ENCODE data around the gene METAP1. TPM values are rescaled to one million over a fixed set of nuclear protein-coding genes. Genes with fewer than 3 reads are reported as not detected.
"Not testable (repeated sequence)": the region's sequence is repeated elsewhere in the genome, so short reads cannot be mapped to it uniquely, and the experiment has no call there.

The METAP1 gene
- total and polyA plus RNA-seq, 2 donors (not counting 1 experiment from before 2014, with no cell fraction given), result 20.4 to 40.0 TPM

DNA sequence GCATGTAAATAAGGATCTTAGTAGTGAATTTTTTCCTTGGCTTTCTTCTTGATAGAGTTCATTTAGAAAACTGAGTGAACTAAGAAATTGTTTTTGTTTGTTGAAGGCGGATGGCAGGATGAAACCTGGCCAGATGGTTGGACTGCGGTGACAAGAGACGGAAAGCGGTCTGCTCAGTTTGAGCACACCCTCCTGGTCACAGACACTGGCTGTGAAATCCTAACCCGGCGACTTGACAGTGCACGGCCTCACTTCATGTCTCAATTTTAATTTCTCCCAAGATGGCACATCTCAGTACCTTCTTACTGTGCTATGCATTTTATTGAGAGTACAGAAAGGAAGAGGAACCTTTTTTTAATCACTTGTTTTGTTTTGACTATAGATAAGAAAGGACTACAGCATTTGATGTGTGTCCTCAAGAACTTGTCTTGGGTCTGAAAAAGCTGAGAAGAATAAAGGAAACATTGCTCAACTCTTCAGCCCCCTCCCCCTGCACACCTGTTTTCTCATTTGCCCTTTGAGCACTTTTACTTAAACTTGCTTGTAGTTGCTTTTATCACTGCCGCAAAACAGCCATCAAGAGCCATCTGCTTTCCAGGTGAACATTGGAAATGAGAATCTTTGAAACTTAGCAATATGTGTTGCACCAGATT is 65.7 kb downstream of the METAP1 start:
- H3K4me2 ChIP-seq (replicated peaks; ENCODE audit: low read depth, low read length, poor library complexity, severe bottlenecking), result no peak overlapping the region

DNA sequence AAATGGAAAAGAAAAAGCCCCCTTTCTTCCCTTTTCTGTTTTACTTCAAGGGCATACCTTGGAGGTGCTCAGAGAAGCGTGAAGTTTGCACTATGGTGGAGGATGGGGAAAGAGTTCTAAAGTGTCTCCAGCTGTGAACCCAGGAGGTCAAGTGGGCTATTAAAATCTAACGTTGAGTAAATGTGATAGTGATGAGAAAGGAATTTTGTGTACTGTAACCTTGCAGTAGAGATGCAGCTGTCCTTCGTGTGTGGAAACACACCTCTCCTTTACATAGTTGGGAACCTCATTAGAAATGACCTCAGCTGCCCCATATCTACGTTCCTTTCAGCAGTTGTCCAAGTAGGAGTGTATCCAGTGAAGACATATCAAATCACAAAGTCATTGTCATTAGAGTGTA is 66.6 kb downstream of the METAP1 start:
- H3K9ac ChIP-seq (ENCODE audit: low read length), result no peak overlapping the region
- H3K36me3 ChIP-seq (replicated peaks in 1 of 2; ENCODE audit: control extremely low read depth in 1 of 2, control insufficient read depth in 1 of 2, extremely low read depth in 1 of 2, insufficient read depth in 2 of 2, low read length in 1 of 2), result peaks cover 4 to 30% of the 10 kb centered on the region in 2 experiments
- H3K79me2 ChIP-seq (ENCODE audit: control insufficient read depth, insufficient read depth, low read length), result no peaks in the 10 kb centered on the region
- Mint-ChIP-seq H3K4me3 (no peak overlapping the region), H3K27me3 (no peaks in the 10 kb centered on the region), H3K9me3 (ENCODE audit: insufficient read depth) (no peaks in the 10 kb centered on the region), H3K27ac (no peak overlapping the region), H3K4me1 (no peaks in the 10 kb centered on the region)
- intact Hi-C loops (cut with micrococcal nuclease), result no loop called here
- H3K4me2 ChIP-seq (replicated peaks; ENCODE audit: low read depth, low read length, poor library complexity, severe bottlenecking), result no peak overlapping the region
- H3K27me3 ChIP-seq (replicated peaks in 1 of 4; ENCODE audit: control extremely low read depth in 1 of 4, control insufficient read depth in 3 of 4, insufficient read depth in 4 of 4, low read length in 3 of 4), result no peaks in the 10 kb centered on the region
- CTCF ChIA-PET, result interaction anchor here (1.5 kb wide), 1 partner anchor 67 kb away, joined by 5 read pairs; the partner anchor contains the start of gene METAP1
- no peaks in the 10 kb centered on the region for H3K9me3 ChIP-seq (ENCODE audit: control extremely low read depth in 1 of 3, control insufficient read depth in 2 of 3, insufficient read depth in 1 of 3, low read length in 2 of 3)
- no peak overlapping the region for H2AFZ ChIP-seq (ENCODE audit: insufficient read depth, low read depth, low read length, poor library complexity, severe bottlenecking)
- no peak overlapping the region for H3K27ac ChIP-seq (ENCODE audit: low read length in 2 of 2)
- ATAC-seq (ENCODE audit: low read depth) (no peak), DNase-seq (no peak)
- POLR2A ChIA-PET, result no interaction called here
- TF ChIP-seq, protein P1, sequence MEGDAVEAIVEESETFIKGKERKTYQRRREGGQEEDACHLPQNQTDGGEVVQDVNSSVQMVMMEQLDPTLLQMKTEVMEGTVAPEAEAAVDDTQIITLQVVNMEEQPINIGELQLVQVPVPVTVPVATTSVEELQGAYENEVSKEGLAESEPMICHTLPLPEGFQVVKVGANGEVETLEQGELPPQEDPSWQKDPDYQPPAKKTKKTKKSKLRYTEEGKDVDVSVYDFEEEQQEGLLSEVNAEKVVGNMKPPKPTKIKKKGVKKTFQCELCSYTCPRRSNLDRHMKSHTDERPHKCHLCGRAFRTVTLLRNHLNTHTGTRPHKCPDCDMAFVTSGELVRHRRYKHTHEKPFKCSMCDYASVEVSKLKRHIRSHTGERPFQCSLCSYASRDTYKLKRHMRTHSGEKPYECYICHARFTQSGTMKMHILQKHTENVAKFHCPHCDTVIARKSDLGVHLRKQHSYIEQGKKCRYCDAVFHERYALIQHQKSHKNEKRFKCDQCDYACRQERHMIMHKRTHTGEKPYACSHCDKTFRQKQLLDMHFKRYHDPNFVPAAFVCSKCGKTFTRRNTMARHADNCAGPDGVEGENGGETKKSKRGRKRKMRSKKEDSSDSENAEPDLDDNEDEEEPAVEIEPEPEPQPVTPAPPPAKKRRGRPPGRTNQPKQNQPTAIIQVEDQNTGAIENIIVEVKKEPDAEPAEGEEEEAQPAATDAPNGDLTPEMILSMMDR (IDR thresholded peaks at IDR 0.05), result no peak
- no peak for TF ChIP-seq EZH2 (IDR thresholded peaks at IDR 0.05; ENCODE audit: borderline replicate concordance, insufficient read depth, low read depth, low read length, poor library complexity, severe bottlenecking)
- no peaks in the 10 kb centered on the region for H3K4me1 ChIP-seq (ENCODE audit: control insufficient read depth in 2 of 2, insufficient read depth in 2 of 2, low read length in 2 of 2)
- no CpG with 5 or more reads among the region's 4 CpGs for WGBS (ENCODE audit: insufficient coverage)
- H4K20me1 ChIP-seq (ENCODE audit: control insufficient read depth, insufficient read depth, low read length, poor library complexity, severe bottlenecking), result no peaks in the 10 kb centered on the region
- H3K4me3 ChIP-seq (ENCODE audit: control extremely low read depth in 1 of 5, extremely low read depth in 1 of 5, insufficient read depth in 1 of 5, low read depth in 2 of 5, low read length in 4 of 5), result no peak overlapping the region

More for the DNA sequence above, 65.7 kb downstream of the METAP1 start:
- Histone ChIP-seq H3K4me1 (ENCODE audit: control insufficient read depth in 2 of 2, insufficient read depth in 2 of 2, low read length in 2 of 2) (no peaks in the 10 kb centered on the region), H2AFZ (ENCODE audit: insufficient read depth, low read depth, low read length, poor library complexity, severe bottlenecking) (no peak overlapping the region), H3K9ac (ENCODE audit: low read length) (no peak overlapping the region), H3K4me3 (ENCODE audit: control extremely low read depth in 1 of 5, extremely low read depth in 1 of 5, insufficient read depth in 1 of 5, low read depth in 2 of 5, low read length in 4 of 5) (no peak overlapping the region), H3K79me2 (ENCODE audit: control insufficient read depth, insufficient read depth, low read length) (no peaks in the 10 kb centered on the region), H3K27me3 (replicated peaks in 1 of 4; ENCODE audit: control extremely low read depth in 1 of 4, control insufficient read depth in 3 of 4, insufficient read depth in 4 of 4, low read length in 3 of 4) (no peaks in the 10 kb centered on the region), H3K9me3 (ENCODE audit: control extremely low read depth in 1 of 3, control insufficient read depth in 2 of 3, insufficient read depth in 1 of 3, low read length in 2 of 3) (no peaks in the 10 kb centered on the region), H3K27ac (ENCODE audit: low read length in 2 of 2) (no peak overlapping the region), H3K36me3 (replicated peaks in 1 of 2; ENCODE audit: control extremely low read depth in 1 of 2, control insufficient read depth in 1 of 2, extremely low read depth in 1 of 2, insufficient read depth in 2 of 2, low read length in 1 of 2) (peaks cover 4 to 32% of the 10 kb centered on the region in 2 experiments), H4K20me1 (ENCODE audit: control insufficient read depth, insufficient read depth, low read length, poor library complexity, severe bottlenecking) (no peaks in the 10 kb centered on the region)
- ATAC-seq (ENCODE audit: low read depth) (no peak), DNase-seq (no peak)
- Mint-ChIP-seq H3K27ac (no peak overlapping the region), H3K4me3 (no peak overlapping the region), H3K27me3 (no peaks in the 10 kb centered on the region), H3K9me3 (ENCODE audit: insufficient read depth) (no peaks in the 10 kb centered on the region), H3K4me1 (peaks cover 1% of the 10 kb centered on the region)
- 97% methylated on average over 7 of the region's 8 CpGs for WGBS (ENCODE audit: insufficient coverage)
- intact Hi-C loops (cut with micrococcal nuclease), result no loop called here
- CTCF ChIA-PET, result interaction anchor here (12.5 kb wide), 1 partner anchor 67 kb away, joined by 173 read pairs; the partner anchor contains the start of gene METAP1
- POLR2A ChIA-PET, result no interaction called here
- no peak for TF ChIP-seq EZH2 (IDR thresholded peaks at IDR 0.05; ENCODE audit: borderline replicate concordance, insufficient read depth, low read depth, low read length, poor library complexity, severe bottlenecking)
- TF ChIP-seq, protein P1 (IDR thresholded peaks at IDR 0.05), result no peak

DNA sequence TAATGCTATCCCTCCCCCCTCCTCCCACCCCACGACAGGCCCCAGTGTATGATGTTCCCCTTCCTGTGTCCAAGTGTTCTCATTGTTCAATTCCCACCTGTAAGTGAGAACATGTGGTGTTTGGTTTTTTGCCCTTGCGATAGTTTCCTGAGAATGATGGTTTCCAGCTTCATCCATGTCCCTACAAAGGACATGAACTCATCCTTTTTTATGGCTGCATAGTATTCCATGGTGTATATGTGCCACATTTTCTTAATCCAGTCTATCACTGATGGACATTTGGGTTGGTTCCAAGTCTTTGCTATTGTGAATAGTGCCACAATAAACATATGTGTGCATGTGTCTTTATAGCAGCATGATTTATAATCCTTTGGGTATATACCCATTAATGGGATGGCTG is 70.0 kb downstream of the METAP1 start:
- H3K4me3 Mint-ChIP-seq; H3K27ac ChIP-seq (ENCODE audit: low read length in 2 of 2); intact Hi-C loops (cut with micrococcal nuclease); H3K27me3 ChIP-seq (replicated peaks in 1 of 4; ENCODE audit: control extremely low read depth in 1 of 4, control insufficient read depth in 3 of 4, insufficient read depth in 4 of 4, low read length in 3 of 4); H3K9ac ChIP-seq (ENCODE audit: low read length); DNase-seq; H3K9me3 ChIP-seq (ENCODE audit: control extremely low read depth in 1 of 3, control insufficient read depth in 2 of 3, insufficient read depth in 1 of 3, low read length in 2 of 3); POLR2A ChIA-PET; H3K4me3 ChIP-seq (ENCODE audit: control extremely low read depth in 1 of 5, extremely low read depth in 1 of 5, insufficient read depth in 1 of 5, low read depth in 2 of 5, low read length in 4 of 5); H4K20me1 ChIP-seq (ENCODE audit: control insufficient read depth, insufficient read depth, low read length, poor library complexity, severe bottlenecking); H3K27ac Mint-ChIP-seq; H3K79me2 ChIP-seq (ENCODE audit: control insufficient read depth, insufficient read depth, low read length); H3K4me1 Mint-ChIP-seq; ATAC-seq (ENCODE audit: low read depth); H3K4me2 ChIP-seq (replicated peaks; ENCODE audit: low read depth, low read length, poor library complexity, severe bottlenecking); H2AFZ ChIP-seq (ENCODE audit: insufficient read depth, low read depth, low read length, poor library complexity, severe bottlenecking); H3K27me3 Mint-ChIP-seq; H3K9me3 Mint-ChIP-seq (ENCODE audit: insufficient read depth); H3K4me1 ChIP-seq (ENCODE audit: control insufficient read depth in 2 of 2, insufficient read depth in 2 of 2, low read length in 2 of 2): not testable (repeated sequence)
- WGBS (ENCODE audit: insufficient coverage), result no CpG with 5 or more reads among the region's 2 CpGs
- H3K36me3 ChIP-seq (replicated peaks in 1 of 2; ENCODE audit: control extremely low read depth in 1 of 2, control insufficient read depth in 1 of 2, extremely low read depth in 1 of 2, insufficient read depth in 2 of 2, low read length in 1 of 2), result peaks cover 8 to 19% of the 10 kb centered on the region in 2 experiments
- CTCF ChIA-PET, result interaction anchor here (1.3 kb wide), 1 partner anchor 9 kb away, joined by 5 read pairs; no protein-coding TSS in a partner anchor

Measured in B cell (primary cell).